ENCODE results near the gene BEAN1.

BEAN1 gene

GRCh38 chr16:66481943-66482390 lies 54.9 kb downstream of the BEAN1 start:
- Histone ChIP-seq H3K4me1 (ENCODE audit: insufficient read depth, low read length) (peaks cover 7% of the 10 kb centered on the region; the same call in 1 of the 2 replicates), H3K9ac (ENCODE audit: low read depth, low read length) (no peak overlapping the region), H3K36me3 (ENCODE audit: insufficient read depth, low read length) (no peaks in the 10 kb centered on the region)

GRCh38 chr16:66483689-66484452 lies 56.8 kb downstream of the BEAN1 start:
- Histone ChIP-seq H3K4me1 (ENCODE audit: insufficient read depth, low read length) (peaks cover 12% of the 10 kb centered on the region; the same call in 1 of the 2 replicates), H3K36me3 (ENCODE audit: insufficient read depth, low read length) (no peaks in the 10 kb centered on the region), H3K9ac (ENCODE audit: low read depth, low read length) (no peak overlapping the region), H3K9me3 (ENCODE audit: control insufficient read depth, insufficient read depth, low read length) (no peaks in the 10 kb centered on the region)

More at GRCh38 chr16:66481943-66482390, 54.9 kb downstream of the BEAN1 start:
- H3K9me3 ChIP-seq (ENCODE audit: control insufficient read depth, insufficient read depth, low read length): no peaks in the 10 kb centered on the region

GRCh38 chr16:66484453-66485213 lies 57.5 kb downstream of the BEAN1 start:
- no peaks in the 10 kb centered on the region for H3K36me3 ChIP-seq (ENCODE audit: insufficient read depth, low read length)
- H3K9ac ChIP-seq (ENCODE audit: low read depth, low read length): no peak overlapping the region
- peaks cover 9% of the 10 kb centered on the region; the same call in 1 of the 2 replicates for H3K4me1 ChIP-seq (ENCODE audit: insufficient read depth, low read length)
- H3K9me3 ChIP-seq (ENCODE audit: control insufficient read depth, insufficient read depth, low read length): peaks cover 1% of the 10 kb centered on the region; the same call in 1 of the 2 replicates

- no peak overlapping the region for H3K9ac ChIP-seq (ENCODE audit: low read depth, low read length)
Measured at GRCh38 chr16:66485376-66485775, 58.3 kb downstream of the BEAN1 start.

GRCh38 chr16:66486199-66486772 lies 59.2 kb downstream of the BEAN1 start:
- peaks cover 4% of the 10 kb centered on the region; the same call in 1 of the 2 replicates for H3K9me3 ChIP-seq (ENCODE audit: control insufficient read depth, insufficient read depth, low read length)
- no peak overlapping the region for H3K9ac ChIP-seq (ENCODE audit: low read depth, low read length)
- no peaks in the 10 kb centered on the region for H3K36me3 ChIP-seq (ENCODE audit: insufficient read depth, low read length)
- peaks cover 9% of the 10 kb centered on the region; the same call in 1 of the 2 replicates for H3K4me1 ChIP-seq (ENCODE audit: insufficient read depth, low read length)

More at GRCh38 chr16:66485376-66485775, 58.3 kb downstream of the BEAN1 start:
- H3K4me1 ChIP-seq (ENCODE audit: insufficient read depth, low read length): peaks cover 9% of the 10 kb centered on the region; the same call in 1 of the 2 replicates
- H3K9me3 ChIP-seq (ENCODE audit: control insufficient read depth, insufficient read depth, low read length): peaks cover 4% of the 10 kb centered on the region; the same call in 1 of the 2 replicates
- no peaks in the 10 kb centered on the region for H3K36me3 ChIP-seq (ENCODE audit: insufficient read depth, low read length)

- H3K9ac ChIP-seq (ENCODE audit: low read depth, low read length): no peak overlapping the region
- H3K36me3 ChIP-seq (ENCODE audit: insufficient read depth, low read length): no peaks in the 10 kb centered on the region
- H3K9me3 ChIP-seq (ENCODE audit: control insufficient read depth, insufficient read depth, low read length): peaks cover 4% of the 10 kb centered on the region; the same call in 1 of the 2 replicates
- peaks cover 9% of the 10 kb centered on the region; the same call in 1 of the 2 replicates for H3K4me1 ChIP-seq (ENCODE audit: insufficient read depth, low read length)
Measured at GRCh38 chr16:66486773-66487579, 59.9 kb downstream of the BEAN1 start.

GRCh38 chr16:66487580-66488275 lies 60.6 kb downstream of the BEAN1 start:
- peaks cover 4% of the 10 kb centered on the region; the same call in 1 of the 2 replicates for H3K9me3 ChIP-seq (ENCODE audit: control insufficient read depth, insufficient read depth, low read length)
- no peaks in the 10 kb centered on the region for H3K36me3 ChIP-seq (ENCODE audit: insufficient read depth, low read length)
- no peak overlapping the region for H3K9ac ChIP-seq (ENCODE audit: low read depth, low read length)
- peaks cover 9% of the 10 kb centered on the region; the same call in 1 of the 2 replicates for H3K4me1 ChIP-seq (ENCODE audit: insufficient read depth, low read length)

GRCh38 chr16:66488505-66488904 lies 61.4 kb downstream of the BEAN1 start:
- no peak overlapping the region for H3K9ac ChIP-seq (ENCODE audit: low read depth, low read length)
- H3K36me3 ChIP-seq (ENCODE audit: insufficient read depth, low read length): no peaks in the 10 kb centered on the region
- H3K9me3 ChIP-seq (ENCODE audit: control insufficient read depth, insufficient read depth, low read length): peaks cover 4% of the 10 kb centered on the region; the same call in 1 of the 2 replicates
- H3K4me1 ChIP-seq (ENCODE audit: insufficient read depth, low read length): peaks cover 9% of the 10 kb centered on the region; the same call in 1 of the 2 replicates

- Histone ChIP-seq H3K4me1 (ENCODE audit: insufficient read depth, low read length) (peaks cover 9% of the 10 kb centered on the region; the same call in 1 of the 2 replicates), H3K9ac (ENCODE audit: low read depth, low read length) (no peak overlapping the region), H3K9me3 (ENCODE audit: control insufficient read depth, insufficient read depth, low read length) (peaks cover 4% of the 10 kb centered on the region; the same call in 1 of the 2 replicates), H3K36me3 (ENCODE audit: insufficient read depth, low read length) (no peaks in the 10 kb centered on the region)
Measured at GRCh38 chr16:66489385-66489784, 62.3 kb downstream of the BEAN1 start.

GRCh38 chr16:66489818-66490217 lies 62.7 kb downstream of the BEAN1 start:
- Histone ChIP-seq H3K9ac (ENCODE audit: low read depth, low read length) (no peak overlapping the region), H3K9me3 (ENCODE audit: control insufficient read depth, insufficient read depth, low read length) (peaks cover 4% of the 10 kb centered on the region; the same call in 1 of the 2 replicates), H3K36me3 (ENCODE audit: insufficient read depth, low read length) (no peaks in the 10 kb centered on the region), H3K4me1 (ENCODE audit: insufficient read depth, low read length) (peaks cover 9% of the 10 kb centered on the region; the same call in 1 of the 2 replicates)

GRCh38 chr16:66490774-66491715 lies 64.0 kb downstream of the BEAN1 start:
- H3K4me1 ChIP-seq (ENCODE audit: insufficient read depth, low read length): peaks cover 9% of the 10 kb centered on the region; the same call in 1 of the 2 replicates
- H3K9ac ChIP-seq (ENCODE audit: low read depth, low read length): no peak overlapping the region
- peaks cover 6% of the 10 kb centered on the region; the same call in 1 of the 2 replicates for H3K9me3 ChIP-seq (ENCODE audit: control insufficient read depth, insufficient read depth, low read length)
- no peaks in the 10 kb centered on the region for H3K36me3 ChIP-seq (ENCODE audit: insufficient read depth, low read length)

- peaks cover 6% of the 10 kb centered on the region; the same call in 1 of the 2 replicates for H3K9me3 ChIP-seq (ENCODE audit: control insufficient read depth, insufficient read depth, low read length)
- peaks cover 9% of the 10 kb centered on the region; the same call in 1 of the 2 replicates for H3K4me1 ChIP-seq (ENCODE audit: insufficient read depth, low read length)
- no peak overlapping the region for H3K9ac ChIP-seq (ENCODE audit: low read depth, low read length)
- H3K36me3 ChIP-seq (ENCODE audit: insufficient read depth, low read length): no peaks in the 10 kb centered on the region
Measured at GRCh38 chr16:66491716-66492064, 64.6 kb downstream of the BEAN1 start.
